Mesenchymal stem cell (in vitro differentiated cells and primary cell): ENCODE measurements around the gene CD300LF.
A peak's percentile ranks its signal among the peaks of the same experiment; 100 is the strongest.

ENCODE experiments used
- DNase-seq: peaks from one replicate; pipeline ENCODE4 v3.0.0-alpha.2; 2013
- H2AFZ ChIP-seq: one replicate; pipeline ENCODE4 v1.6.1; 2013; ENCODE audit warnings: low read depth, mild to moderate bottlenecking, control low read depth, inconsistent platforms, low read length, moderate library complexity
- H2AK5ac ChIP-seq: 2 replicates; pipeline ENCODE4 v1.6.1; 2013; ENCODE audit warnings: low read length, moderate library complexity, mild to moderate bottlenecking, inconsistent platforms; ENCODE audit not compliant: severe bottlenecking
- H2BK120ac ChIP-seq: one replicate; pipeline ENCODE4 v1.6.1; 2013; ENCODE audit warnings: low read depth, mild to moderate bottlenecking, inconsistent platforms, low read length, moderate library complexity
- H2BK12ac ChIP-seq, 2 experiments: one replicate each; pipeline ENCODE4 v1.6.1; 2013; ENCODE audit warnings: inconsistent platforms in 2 of 2, low read length in 2 of 2, mild to moderate bottlenecking in 2 of 2, moderate library complexity in 2 of 2, control low read depth in 1 of 2
- H2BK15ac ChIP-seq: one replicate; pipeline ENCODE4 v1.6.1; 2013; ENCODE audit warnings: mild to moderate bottlenecking, low read depth, inconsistent platforms; ENCODE audit not compliant: poor library complexity, severe bottlenecking
- H2BK5ac ChIP-seq: 2 replicates; pipeline ENCODE4 v1.6.1; 2013; ENCODE audit warnings: low read depth, mild to moderate bottlenecking, low read length, control low read depth, inconsistent platforms; ENCODE audit not compliant: poor library complexity, severe bottlenecking
- H3K14ac ChIP-seq, 2 experiments: one replicate each; pipeline ENCODE4 v1.6.1; 2013; ENCODE audit warnings: inconsistent platforms in 2 of 2, low read length in 2 of 2, control low read depth in 1 of 2, mild to moderate bottlenecking in 1 of 2, moderate library complexity in 1 of 2
- H3K18ac ChIP-seq, 2 experiments: one replicate each; pipeline ENCODE4 v1.6.1; 2013; ENCODE audit warnings: inconsistent platforms in 2 of 2, low read length in 2 of 2, control low read depth in 1 of 2, low read depth in 1 of 2, mild to moderate bottlenecking in 1 of 2
- H3K23ac ChIP-seq, 2 experiments: one replicate each; pipeline ENCODE4 v1.6.1; 2013; ENCODE audit warnings: inconsistent platforms in 2 of 2, low read length in 2 of 2, mild to moderate bottlenecking in 2 of 2, moderate library complexity in 2 of 2, control low read depth in 1 of 2
- H3K27ac ChIP-seq: 2 replicates; pipeline ENCODE4 v1.5.1; 2013; ENCODE audit warnings: mild to moderate bottlenecking, moderate library complexity, low read length, control low read depth, inconsistent platforms; ENCODE audit not compliant: poor library complexity, severe bottlenecking
- H3K27me3 ChIP-seq, 2 experiments: 2 replicates each; pipeline versions ENCODE4 v1.6.1 to v1.7.0; 2013; ENCODE audit warnings: low read length in 2 of 2, mild to moderate bottlenecking in 2 of 2, moderate library complexity in 2 of 2, control low read depth in 1 of 2, inconsistent platforms in 1 of 2; ENCODE audit not compliant: control insufficient read depth in 1 of 2, insufficient read depth in 1 of 2
- H3K36me3 ChIP-seq, 2 experiments: 2 replicates each; pipeline versions ENCODE4 v1.6.1 to v1.7.0; 2013; ENCODE audit warnings: low read length in 2 of 2, control low read depth in 1 of 2, inconsistent platforms in 1 of 2, low read depth in 1 of 2, mild to moderate bottlenecking in 1 of 2; ENCODE audit not compliant: insufficient read depth in 2 of 2, control insufficient read depth in 1 of 2
- H3K4ac ChIP-seq, 2 experiments: one replicate each; pipeline ENCODE4 v1.6.1; 2013; ENCODE audit warnings: inconsistent platforms in 2 of 2, low read length in 2 of 2, mild to moderate bottlenecking in 2 of 2, moderate library complexity in 2 of 2, control low read depth in 1 of 2, low read depth in 1 of 2
- H3K4me1 ChIP-seq: 2 replicates; pipeline ENCODE4 v1.6.1; 2013; ENCODE audit warnings: low read depth, low read length, control low read depth; ENCODE audit not compliant: control insufficient read depth, insufficient read depth
- H3K4me2 ChIP-seq: 2 replicates; pipeline ENCODE4 v1.6.1; 2013; ENCODE audit warnings: low read length, mild to moderate bottlenecking, inconsistent platforms; ENCODE audit not compliant: poor library complexity, severe bottlenecking
- H3K4me3 ChIP-seq, 2 experiments: 2 replicates each; pipeline versions ENCODE4 v1.5.1 to v1.7.0; 2013; ENCODE audit warnings: low read length in 2 of 2, mild to moderate bottlenecking in 2 of 2, control low read depth in 1 of 2, low read depth in 1 of 2; ENCODE audit not compliant: insufficient read depth in 1 of 2
- H3K79me1 ChIP-seq: replicated peaks from 2 replicates; pipeline ENCODE4 v1.6.1; 2013; ENCODE audit warnings: mild to moderate bottlenecking, control low read depth, low read length, inconsistent platforms; ENCODE audit not compliant: poor library complexity, severe bottlenecking
- H3K9ac ChIP-seq: 2 replicates; pipeline ENCODE4 v1.7.0; 2013; ENCODE audit warnings: mild to moderate bottlenecking, low read length, moderate library complexity
- H3K9me3 ChIP-seq: 2 replicates; pipeline ENCODE4 v1.7.0; 2013; ENCODE audit warnings: mild to moderate bottlenecking, low read length; ENCODE audit not compliant: control insufficient read depth
- H4K8ac ChIP-seq: one replicate; pipeline ENCODE4 v1.6.1; 2013; ENCODE audit warnings: inconsistent platforms, mild to moderate bottlenecking, low read length, moderate library complexity
- H4K91ac ChIP-seq: one replicate; pipeline ENCODE4 v1.6.1; 2013; ENCODE audit warnings: mild to moderate bottlenecking, low read length, inconsistent platforms
- WGBS: methylation state at CpG from one replicate; pipeline ENCODE4 v1.1.7; 2013; ENCODE audit warnings: mixed read lengths; 5-methylcytosine and 5-hydroxymethylcytosine counted together

Gene CD300LF

GRCh38 chr17:74740173-74740572, 27.4 kb upstream of the CD300LF start:
- Histone ChIP-seq H2BK120ac (no peak overlapping the region), H2AFZ (no peak overlapping the region), H2BK5ac (no peak overlapping the region), H4K91ac (no peak overlapping the region), H3K4me3 (no peak overlapping the region), H3K23ac (no peak overlapping the region), H3K9ac (no peak overlapping the region), H3K36me3 (no peaks in the 10 kb centered on the region), H3K4me1 (peaks cover 39% of the 10 kb centered on the region), H2BK12ac (no peak overlapping the region), H3K18ac (peak overlapping the region in 1 of 2 experiments; percentile 9), H3K14ac (no peak overlapping the region), H3K79me1 (no peaks in the 10 kb centered on the region), H3K4me2 (no peak overlapping the region), H3K4ac (no peak overlapping the region), H4K8ac (no peak overlapping the region), H2BK15ac (no peak overlapping the region), H3K9me3 (no peaks in the 10 kb centered on the region), H2AK5ac (no peak overlapping the region), H3K27me3 (peaks cover 43 to 85% of the 10 kb centered on the region in 2 experiments), H3K27ac (no peak overlapping the region)
- DNase-seq: no peak
- 94% methylated on average over 6 of the region's 6 CpGs for WGBS

GRCh38 chr17:74739227-74739831, 26.6 kb upstream of the CD300LF start:
- no peak overlapping the region for H3K14ac ChIP-seq
- H2BK120ac ChIP-seq: no peak overlapping the region
- H3K18ac ChIP-seq: no peak overlapping the region
- H2BK12ac ChIP-seq: no peak overlapping the region
- no peaks in the 10 kb centered on the region for H3K9me3 ChIP-seq
- no peak overlapping the region for H3K27ac ChIP-seq
- 91% methylated on average over 7 of the region's 12 CpGs for WGBS
- no peak overlapping the region for H3K4ac ChIP-seq
- no peak overlapping the region for H4K91ac ChIP-seq
- H4K8ac ChIP-seq: no peak overlapping the region
- no peak overlapping the region for H2BK5ac ChIP-seq
- H3K23ac ChIP-seq: no peak overlapping the region
- H3K4me2 ChIP-seq: no peak overlapping the region
- DNase-seq: no peak
- H3K36me3 ChIP-seq: no peaks in the 10 kb centered on the region
- no peak overlapping the region for H2BK15ac ChIP-seq
- no peak overlapping the region for H2AK5ac ChIP-seq
- peaks cover 35% of the 10 kb centered on the region for H3K4me1 ChIP-seq
- no peak overlapping the region for H2AFZ ChIP-seq
- peaks cover 44 to 90% of the 10 kb centered on the region in 2 experiments for H3K27me3 ChIP-seq
- H3K79me1 ChIP-seq: no peaks in the 10 kb centered on the region
- H3K9ac ChIP-seq: no peak overlapping the region
- no peak overlapping the region for H3K4me3 ChIP-seq

- Histone ChIP-seq H2BK5ac (no peak overlapping the region), H2BK120ac (peak overlapping the region; percentile 38), H3K18ac (peak overlapping the region; percentile 25 to 52), H3K23ac (no peak overlapping the region), H2BK15ac (peak overlapping the region; percentile 26), H2AFZ (no peak overlapping the region), H3K9ac (no peak overlapping the region), H2AK5ac (no peak overlapping the region), H3K4me3 (no peak overlapping the region), H3K4ac (peak overlapping the region in 1 of 2 experiments; percentile 41), H3K4me2 (no peak overlapping the region), H3K4me1 (peaks cover 35% of the 10 kb centered on the region), H3K9me3 (no peaks in the 10 kb centered on the region), H3K14ac (no peak overlapping the region), H3K36me3 (no peaks in the 10 kb centered on the region), H4K91ac (peak overlapping the region; percentile 73), H4K8ac (peak overlapping the region; percentile 82), H2BK12ac (peak overlapping the region in 1 of 2 experiments; percentile 17), H3K27ac (no peak overlapping the region), H3K27me3 (peaks cover 54 to 90% of the 10 kb centered on the region in 2 experiments), H3K79me1 (no peaks in the 10 kb centered on the region)
- no peak for DNase-seq
- 54% methylated on average over 15 of the region's 16 CpGs for WGBS
Measured at GRCh38 chr17:74738051-74738996, 25.6 kb upstream of the CD300LF start.
